NCI-H82 (cell line): ENCODE results near the gene COMMD4.
A peak's percentile ranks its signal among the peaks of the same experiment; 100 is the strongest.
"Not testable (repeated sequence)": the region's sequence is repeated elsewhere in the genome, so short reads cannot be mapped to it uniquely, and the experiment has no call there.

ENCODE experiments used
- DNase-seq: peaks from one replicate; lab custom pipeline; 2025; lab: John Stamatoyannopoulos, UW

COMMD4 gene

GRCh38 chr15:75332093-75332492, 3.8 kb upstream of the COMMD4 start:
- peak; percentile 38 for DNase-seq

GRCh38 chr15:75333654-75334419, 2.0 kb upstream of the COMMD4 start:
- not testable (repeated sequence) for DNase-seq

GRCh38 chr15:75335313-75335704, 554 bp upstream of the COMMD4 start:
- no peak for DNase-seq

- DNase-seq, result no peak
Observed at GRCh38 chr15:75338661-75339240, 2.9 kb downstream of the COMMD4 start.

- no peak for DNase-seq
Observed at GRCh38 chr15:75339531-75340240, 3.8 kb downstream of the COMMD4 start.

GRCh38 chr15:75342221-75342620, 6.4 kb downstream of the COMMD4 start:
- no peak for DNase-seq

GRCh38 chr15:75343953-75344352, 8.1 kb downstream of the COMMD4 start:
- not testable (repeated sequence) for DNase-seq

- DNase-seq, result no peak
Observed at GRCh38 chr15:75346796-75347221, 10.9 kb downstream of the COMMD4 start, which contains the start of gene NEIL1. TSS of gene NEIL1 (plus strand) at chr15:75347039. CDS start at chr15:75348906, 1,867 bp downstream.

GRCh38 chr15:75347222-75348033, 11.6 kb downstream of the COMMD4 start:
- peak; percentile 64 for DNase-seq

GRCh38 chr15:75348034-75348561, 12.2 kb downstream of the COMMD4 start:
- peak; percentile 66 for DNase-seq

- no peak for DNase-seq
Observed at GRCh38 chr15:75348562-75349350, 12.9 kb downstream of the COMMD4 start.

- not testable (repeated sequence) for DNase-seq
Observed at GRCh38 chr15:75349351-75349669, 13.4 kb downstream of the COMMD4 start.

GRCh38 chr15:75349851-75350588, 14.2 kb downstream of the COMMD4 start:
- DNase-seq, result no peak

- no peak for DNase-seq
Observed at GRCh38 chr15:75350601-75351361, 14.9 kb downstream of the COMMD4 start.

GRCh38 chr15:75352186-75353080, 16.6 kb downstream of the COMMD4 start:
- DNase-seq, result no peak

- no peak for DNase-seq
Observed at GRCh38 chr15:75353604-75354003, 17.7 kb downstream of the COMMD4 start.

- DNase-seq, result no peak
Observed at GRCh38 chr15:75354454-75354853, 18.6 kb downstream of the COMMD4 start.

- no peak for DNase-seq
Observed at GRCh38 chr15:75355369-75355768, 19.5 kb downstream of the COMMD4 start.

GRCh38 chr15:75356006-75356405, 20.1 kb downstream of the COMMD4 start:
- no peak for DNase-seq
